Ectodermal cell (in vitro differentiated cells): Measurements from ENCODE around the gene KLHDC4.
"Not testable (repeated sequence)": the region's sequence is repeated elsewhere in the genome, so short reads cannot be mapped to it uniquely, and the experiment has no call there.

Experiments used
- H3K27ac ChIP-seq: 2 replicates; pipeline ENCODE4 v1.7.0; 2013; ENCODE audit warnings: mild to moderate bottlenecking, low read depth, low read length; ENCODE audit not compliant: insufficient read depth, poor library complexity, severe bottlenecking
- H3K27me3 ChIP-seq: 2 replicates; pipeline ENCODE4 v1.7.0; 2013; ENCODE audit warnings: mild to moderate bottlenecking, low read length; ENCODE audit not compliant: insufficient read depth, control insufficient read depth, poor library complexity, severe bottlenecking
- H3K36me3 ChIP-seq: one replicate; pipeline ENCODE4 v1.7.0; 2013; ENCODE audit warnings: low read length; ENCODE audit not compliant: control insufficient read depth, insufficient read depth
- H3K4me1 ChIP-seq: one replicate; pipeline ENCODE4 v1.7.0; 2013; ENCODE audit warnings: low read length; ENCODE audit not compliant: control insufficient read depth, insufficient read depth
- H3K4me3 ChIP-seq: 2 replicates; pipeline ENCODE4 v1.7.0; 2013; ENCODE audit warnings: low read depth, low read length, control low read depth; ENCODE audit not compliant: insufficient read depth
- H3K9me3 ChIP-seq: 2 replicates; pipeline ENCODE4 v1.7.0; 2013; ENCODE audit warnings: mild to moderate bottlenecking, low read length, moderate library complexity; ENCODE audit not compliant: control insufficient read depth
- WGBS, 2 experiments: methylation state at CpG; one replicate each; pipeline ENCODE4 v1.1.7; 2013; ENCODE audit warnings: missing lambda C conversion rate in 2 of 2; 5-methylcytosine and 5-hydroxymethylcytosine counted together

The KLHDC4 gene

GRCh38 chr16:87721622-87722585 is 43.9 kb downstream of the KLHDC4 start:
- WGBS, 2 experiments, result 91% methylated on average over 33 of the region's 33 CpGs
- H3K27ac ChIP-seq, result no peak overlapping the region

GRCh38 chr16:87720446-87720845 is 45.3 kb downstream of the KLHDC4 start:
- Histone ChIP-seq H3K27me3 (no peaks in the 10 kb centered on the region), H3K4me3 (no peak overlapping the region), H3K9me3 (no peaks in the 10 kb centered on the region), H3K27ac (no peak overlapping the region), H3K36me3 (no peaks in the 10 kb centered on the region), H3K4me1 (peaks cover 9% of the 10 kb centered on the region)
- WGBS, 2 experiments, result 90 to 95% methylated on average over 24 of the region's 24 CpGs

More at GRCh38 chr16:87721622-87722585, 43.9 kb downstream of the KLHDC4 start:
- Histone ChIP-seq H3K4me3 (no peak overlapping the region), H3K36me3 (no peaks in the 10 kb centered on the region), H3K4me1 (peaks cover 9% of the 10 kb centered on the region), H3K9me3 (no peaks in the 10 kb centered on the region), H3K27me3 (no peaks in the 10 kb centered on the region)

GRCh38 chr16:87718831-87719230 is 47.0 kb downstream of the KLHDC4 start:
- not testable (repeated sequence) for H3K4me1 ChIP-seq, H3K4me3 ChIP-seq, H3K36me3 ChIP-seq, H3K27me3 ChIP-seq, H3K9me3 ChIP-seq, H3K27ac ChIP-seq
- 93 to 94% methylated on average over 28 of the region's 28 CpGs for WGBS, 2 experiments

GRCh38 chr16:87715658-87716057 is 50.1 kb downstream of the KLHDC4 start:
- H3K4me3 ChIP-seq, result no peak overlapping the region

GRCh38 chr16:87715231-87715630 is 50.6 kb downstream of the KLHDC4 start:
- WGBS, 2 experiments, result 95 to 97% methylated on average over 16 of the region's 16 CpGs
- Histone ChIP-seq H3K4me1 (no peaks in the 10 kb centered on the region), H3K4me3 (no peak overlapping the region), H3K27me3 (no peaks in the 10 kb centered on the region), H3K27ac (no peak overlapping the region), H3K36me3 (peaks cover 2% of the 10 kb centered on the region), H3K9me3 (no peaks in the 10 kb centered on the region)

More at GRCh38 chr16:87715658-87716057, 50.1 kb downstream of the KLHDC4 start:
- WGBS, 2 experiments, result 97% methylated on average over 12 of the region's 12 CpGs
- H3K27ac ChIP-seq, result no peak overlapping the region
- H3K27me3 ChIP-seq, result no peaks in the 10 kb centered on the region
- peaks cover 2% of the 10 kb centered on the region for H3K36me3 ChIP-seq
- no peaks in the 10 kb centered on the region for H3K4me1 ChIP-seq
- no peaks in the 10 kb centered on the region for H3K9me3 ChIP-seq

GRCh38 chr16:87713451-87714229 is 52.1 kb downstream of the KLHDC4 start:
- Histone ChIP-seq H3K27me3 (no peaks in the 10 kb centered on the region), H3K4me1 (no peaks in the 10 kb centered on the region), H3K4me3 (no peak overlapping the region), H3K9me3 (no peaks in the 10 kb centered on the region), H3K36me3 (peaks cover 6% of the 10 kb centered on the region), H3K27ac (no peak overlapping the region)
- WGBS, 2 experiments, result 95 to 96% methylated on average over 19 of the region's 19 CpGs

- Histone ChIP-seq H3K4me3 (no peak overlapping the region), H3K36me3 (peaks cover 6% of the 10 kb centered on the region), H3K9me3 (no peaks in the 10 kb centered on the region), H3K27me3 (no peaks in the 10 kb centered on the region), H3K4me1 (no peaks in the 10 kb centered on the region), H3K27ac (no peak overlapping the region)
- WGBS, 2 experiments, result 93 to 94% methylated on average over 14 of the region's 14 CpGs
Measured at GRCh38 chr16:87712184-87712762, 53.5 kb downstream of the KLHDC4 start.

GRCh38 chr16:87710887-87711286 is 54.9 kb downstream of the KLHDC4 start:
- Histone ChIP-seq H3K4me3 (no peak overlapping the region), H3K9me3 (no peaks in the 10 kb centered on the region), H3K4me1 (peaks cover 12% of the 10 kb centered on the region), H3K27ac (no peak overlapping the region), H3K36me3 (peaks cover 6% of the 10 kb centered on the region), H3K27me3 (no peaks in the 10 kb centered on the region)
- WGBS, 2 experiments, result 95 to 96% methylated on average over 12 of the region's 12 CpGs

GRCh38 chr16:87709677-87710076 is 56.1 kb downstream of the KLHDC4 start:
- H3K9me3 ChIP-seq, result no peaks in the 10 kb centered on the region

More at GRCh38 chr16:87709677-87710076, 56.1 kb downstream of the KLHDC4 start:
- no peak overlapping the region for H3K27ac ChIP-seq
- H3K4me3 ChIP-seq, result no peak overlapping the region
- H3K27me3 ChIP-seq, result no peaks in the 10 kb centered on the region
- peaks cover 6% of the 10 kb centered on the region for H3K36me3 ChIP-seq
- H3K4me1 ChIP-seq, result peaks cover 23% of the 10 kb centered on the region
- WGBS, 2 experiments, result 95 to 98% methylated on average over 12 of the region's 12 CpGs
